Measurements from ENCODE around the gene TRMT10B. TPM values are rescaled to one million over a fixed set of nuclear protein-coding genes. Genes with fewer than 3 reads are reported as not detected.

TRMT10B gene
- polyA plus RNA-seq, 2 of the 4 experiments (the other 2 are of a cell fraction), result 6.5 to 10.1 TPM

- no peak for DNase-seq (ENCODE audit: low read depth in 1 of 2, low spot score in 1 of 2)
Observed at GRCh38 chr9:37710046-37710445, 43.6 kb upstream of the TRMT10B start.

DNA sequence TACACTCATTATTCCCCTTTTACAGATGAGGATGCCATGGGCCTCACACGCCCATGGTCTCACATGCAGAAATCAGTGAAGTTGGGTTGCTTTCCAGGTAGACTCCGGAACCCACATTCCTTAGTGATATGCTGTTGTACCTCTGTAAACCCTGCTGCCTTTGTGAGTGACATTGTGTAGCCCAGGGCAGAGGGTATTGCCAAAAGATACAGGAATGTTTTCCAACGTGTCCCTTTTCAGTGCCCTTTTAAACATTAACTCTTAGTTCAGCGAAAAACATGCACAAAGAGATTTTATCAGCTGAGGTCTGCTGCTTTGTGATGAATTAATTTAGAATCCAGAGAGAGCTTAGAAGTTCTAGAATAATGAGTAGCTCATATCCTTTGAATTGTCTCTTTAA lies 38.3 kb upstream of the TRMT10B start:
- no peaks in the 10 kb centered on the region for H3K9me3 ChIP-seq
- no peak overlapping the region for H3K4me3 ChIP-seq
- H3K27ac ChIP-seq, result no peak overlapping the region
- H3K4me2 ChIP-seq, result no peak overlapping the region
- ChIA-PET POLR2A (no interaction called here), CTCF (interaction anchor here (1.6 kb wide), 2 partner anchors 11 to 16 kb away, joined by 4 to 6 read pairs; no protein-coding TSS in a partner anchor)
- FAIRE-seq, result no peak
- DNase-seq (ENCODE audit: low read depth in 1 of 2, low spot score in 1 of 2), result no peak
- no peaks in the 10 kb centered on the region for H3K4me1 ChIP-seq
- TF ChIP-seq ESRRA (IDR thresholded peaks at IDR 0.05; ENCODE audit: borderline replicate concordance, low read length) (no peak), RAD21 (conservative IDR thresholded peaks at IDR 0.05 in 1 of 2, IDR thresholded peaks at IDR 0.05 in 1 of 2) (no peak), JUN (IDR thresholded peaks at IDR 0.05) (no peak), NR3C1 (IDR thresholded peaks at IDR 0.05) (no peak), ELK1 (IDR thresholded peaks at IDR 0.05; ENCODE audit: low read depth, low read length) (no peak)
- 37% methylated on average over 4 of the region's 4 CpGs for WGBS (ENCODE audit: missing lambda C conversion rate)
- no peak for ATAC-seq

More at GRCh38 chr9:37710046-37710445, 43.6 kb upstream of the TRMT10B start:
- Histone ChIP-seq H3K4me2 (no peak overlapping the region), H3K9me3 (no peaks in the 10 kb centered on the region), H3K27ac (no peak overlapping the region), H3K4me1 (no peaks in the 10 kb centered on the region), H3K4me3 (no peak overlapping the region)
- TF ChIP-seq ZC3H11A (IDR thresholded peaks at IDR 0.05) (no peak), ESRRA (IDR thresholded peaks at IDR 0.05; ENCODE audit: borderline replicate concordance, low read length) (no peak), HDAC2 (IDR thresholded peaks at IDR 0.05) (no peak), USF2 (IDR thresholded peaks at IDR 0.05) (no peak), MAZ (IDR thresholded peaks at IDR 0.05; ENCODE audit: borderline replicate concordance, low read depth, low read length) (no peak), REST (IDR thresholded peaks at IDR 0.05) (no peak), HOXB13 (CRISPR knock-in tag; IDR thresholded peaks at IDR 0.05; ENCODE audit: low read depth) (no peak), HES2 (IDR thresholded peaks at IDR 0.05) (no peak), CHD4 (IDR thresholded peaks at IDR 0.05; ENCODE audit: borderline replicate concordance) (no peak)
- TF ChIP-seq, protein P1, sequence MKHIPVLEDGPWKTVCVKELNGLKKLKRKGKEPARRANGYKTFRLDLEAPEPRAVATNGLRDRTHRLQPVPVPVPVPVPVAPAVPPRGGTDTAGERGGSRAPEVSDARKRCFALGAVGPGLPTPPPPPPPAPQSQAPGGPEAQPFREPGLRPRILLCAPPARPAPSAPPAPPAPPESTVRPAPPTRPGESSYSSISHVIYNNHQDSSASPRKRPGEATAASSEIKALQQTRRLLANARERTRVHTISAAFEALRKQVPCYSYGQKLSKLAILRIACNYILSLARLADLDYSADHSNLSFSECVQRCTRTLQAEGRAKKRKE (CRISPR knock-in tag; IDR thresholded peaks at IDR 0.05; ENCODE audit: low read depth), result no peak
- ATAC-seq (no peak), FAIRE-seq (peak; percentile 7)
- ChIA-PET POLR2A (no interaction called here), CTCF (no interaction called here)
- 43% methylated on average over 3 of the region's 3 CpGs for WGBS (ENCODE audit: missing lambda C conversion rate)

GRCh38 chr9:37715991-37716505 lies 37.6 kb upstream of the TRMT10B start:
- Histone ChIP-seq H3K4me3 (no peak overlapping the region), H3K9me3 (no peaks in the 10 kb centered on the region), H3K4me1 (no peaks in the 10 kb centered on the region), H3K4me2 (no peak overlapping the region), H3K27ac (no peak overlapping the region)
- FAIRE-seq, result no peak
- POLR2A ChIA-PET, result no interaction called here
- WGBS (ENCODE audit: missing lambda C conversion rate), result 69% methylated on average over 5 of the region's 5 CpGs
- no peak for ATAC-seq
- no peak for DNase-seq (ENCODE audit: low read depth in 1 of 2, low spot score in 1 of 2)
- CTCF ChIA-PET, result interaction anchor here (0.6 to 1.6 kb wide), 4 partner anchors 9 to 18 kb away, joined by 3 to 6 read pairs (median 4); no protein-coding TSS in a partner anchor
- no peak for TF ChIP-seq EHF (CRISPR knock-in tag; IDR thresholded peaks at IDR 0.05)
- no peak for TF ChIP-seq SMC3 (IDR thresholded peaks at IDR 0.05)
- no peak for TF ChIP-seq BCL3 (IDR thresholded peaks at IDR 0.05)
- TF ChIP-seq MAZ (IDR thresholded peaks at IDR 0.05; ENCODE audit: borderline replicate concordance, low read depth, low read length), result no peak
- no peak for TF ChIP-seq REST (IDR thresholded peaks at IDR 0.05)
- TF ChIP-seq HDAC2 (IDR thresholded peaks at IDR 0.05), result no peak

Data from A549 (cell line).